Measurements from ENCODE around the gene HDAC4. TPM values are rescaled to one million over a fixed set of nuclear protein-coding genes. Genes with fewer than 3 reads are reported as not detected.

The HDAC4 gene
- total and polyA plus RNA-seq, 2 of the 8 experiments (the other 6 are each of a cell fraction or from before 2014, with no cell fraction given): 15.4 to 31.5 TPM

GRCh38 chr2:239182981-239183791, 217.6 kb downstream of the HDAC4 start:
- no peak for DNase-seq (ENCODE audit: low read depth in 1 of 2, low spot score in 2 of 2)
- no peak overlapping the region for H3K4me2 ChIP-seq (ENCODE audit: insufficient read depth in 1 of 2, low read depth in 2 of 2, low read length in 2 of 2)
- ChIA-PET CTCF (ENCODE audit: partially characterized antibody) (interaction anchor here (0.6 to 3.5 kb wide), 8 partner anchors 10 to 796 kb away, joined by 3 to 18 read pairs (median 3); no protein-coding TSS in a partner anchor), POLR2A (ENCODE audit: partially characterized antibody) (no interaction called here)
- no peak for TF ChIP-seq RFX5 (IDR thresholded peaks at IDR 0.05; ENCODE audit: borderline replicate concordance, low read depth, low read length)
- no peak for TF ChIP-seq CBX8 (IDR thresholded peaks at IDR 0.05; ENCODE audit: borderline replicate concordance, low read depth, low read length)
- TF ChIP-seq CHD1 (IDR thresholded peaks at IDR 0.05; ENCODE audit: low read depth, low read length): no peak
- TF ChIP-seq USF2 (IDR thresholded peaks at IDR 0.05; ENCODE audit: low read length): no peak
- TF ChIP-seq SAP30 (IDR thresholded peaks at IDR 0.05; ENCODE audit: insufficient read depth, insufficient replicate concordance, low read length): no peak
- H3K9ac ChIP-seq (replicated peaks in 1 of 4; ENCODE audit: extremely low read depth in 1 of 4, low read depth in 3 of 4, low read length in 3 of 4): no peak overlapping the region
- H3K79me1 ChIP-seq (ENCODE audit: low read depth, low read length): no peaks in the 10 kb centered on the region; the same call in 1 of the 2 replicates
- H3K18ac ChIP-seq (ENCODE audit: extremely low read depth, low read length): no peak overlapping the region
- no peak overlapping the region; the same call in 1 of the 2 replicates for H4K8ac ChIP-seq (ENCODE audit: extremely low read depth, insufficient read depth, low read length)
- H2AFZ ChIP-seq (ENCODE audit: low read length): no peak overlapping the region
- no peak overlapping the region for H3K4me3 ChIP-seq (ENCODE audit: extremely low read depth in 1 of 4, insufficient read depth in 2 of 4, low read depth in 3 of 4, low read length in 4 of 4)
- no peaks in the 10 kb centered on the region for H4K20me1 ChIP-seq (replicated peaks in 1 of 2; ENCODE audit: control insufficient read depth in 1 of 2, insufficient read depth in 2 of 2, low read length in 2 of 2)
- no peak overlapping the region; the same call in 1 of the 2 replicates for H2BK5ac ChIP-seq (ENCODE audit: low read depth, low read length)
- H3K36me3 ChIP-seq (ENCODE audit: control insufficient read depth in 2 of 4, insufficient read depth in 4 of 4, low read length in 3 of 4): no peaks in the 10 kb centered on the region; a peak in 2 of 8 replicates
- H3K14ac ChIP-seq (ENCODE audit: insufficient read length): no peak overlapping the region
- no peak overlapping the region for H3K23ac ChIP-seq (ENCODE audit: insufficient read length)
- no peak overlapping the region for H3K27ac ChIP-seq (ENCODE audit: low read depth, low read length)
- no peak for FAIRE-seq
- no peaks in the 10 kb centered on the region; a peak in 1 of 4 replicates for H3K9me3 ChIP-seq (ENCODE audit: insufficient read depth in 2 of 2, low read depth in 1 of 2, low read length in 1 of 2)
- H4K5ac ChIP-seq (ENCODE audit: insufficient read length, low read depth, low read length): no peak overlapping the region
- H2AK5ac ChIP-seq (ENCODE audit: low read depth, low read length): no peak overlapping the region
- H3K27me3 ChIP-seq (replicated peaks in 1 of 4; ENCODE audit: control insufficient read depth in 3 of 4, extremely low read depth in 1 of 4, insufficient read depth in 3 of 4, low read length in 3 of 4): no peaks in the 10 kb centered on the region
- no peak overlapping the region for H3K56ac ChIP-seq (replicated peaks; ENCODE audit: insufficient read length, low read depth, low read length)
- H3K23me2 ChIP-seq (ENCODE audit: low read depth, low read length): no peaks in the 10 kb centered on the region
- H2BK120ac ChIP-seq (replicated peaks; ENCODE audit: low read depth, low read length): no peak overlapping the region
- no peaks in the 10 kb centered on the region; a peak in 1 of 7 replicates for H3K4me1 ChIP-seq (replicated peaks in 1 of 4; ENCODE audit: control insufficient read depth in 3 of 4, insufficient read depth in 4 of 4, low read length in 3 of 4)
- no peak overlapping the region for H2BK20ac ChIP-seq (ENCODE audit: low read length)
- H4K91ac ChIP-seq (replicated peaks; ENCODE audit: insufficient read length, low read length): no peak overlapping the region
- H3K4ac ChIP-seq (replicated peaks; ENCODE audit: insufficient read length, low read depth, low read length): no peak overlapping the region
- no peak overlapping the region for H2BK15ac ChIP-seq (ENCODE audit: low read length)
- H3K79me2 ChIP-seq (ENCODE audit: control insufficient read depth in 1 of 2, insufficient read depth in 2 of 2, low read length in 2 of 2): no peaks in the 10 kb centered on the region
- 93% methylated on average over 22 of the region's 23 CpGs; no CpG with 5 or more reads in 1 of the 2 experiments for WGBS, 2 experiments (ENCODE audit: extremely low coverage in 1 of 2, insufficient coverage in 1 of 2, insufficient read length in 1 of 2, insufficient replicate concordance in 2 of 2, low coverage in 1 of 2, low lambda C conversion rate in 2 of 2, missing lambda C conversion rate in 1 of 2)
- H2BK12ac ChIP-seq (ENCODE audit: low read depth, low read length): no peak overlapping the region

Measured in H1 (cell line).